Measurements from ENCODE around the gene FYB1. TPM values are rescaled to one million over a fixed set of nuclear protein-coding genes. Genes with fewer than 3 reads are reported as not detected.

Gene FYB1
- total and polyA plus RNA-seq, 2 of the 8 experiments (the other 6 are each of a cell fraction or from before 2014, with no cell fraction given), result not detected

DNA sequence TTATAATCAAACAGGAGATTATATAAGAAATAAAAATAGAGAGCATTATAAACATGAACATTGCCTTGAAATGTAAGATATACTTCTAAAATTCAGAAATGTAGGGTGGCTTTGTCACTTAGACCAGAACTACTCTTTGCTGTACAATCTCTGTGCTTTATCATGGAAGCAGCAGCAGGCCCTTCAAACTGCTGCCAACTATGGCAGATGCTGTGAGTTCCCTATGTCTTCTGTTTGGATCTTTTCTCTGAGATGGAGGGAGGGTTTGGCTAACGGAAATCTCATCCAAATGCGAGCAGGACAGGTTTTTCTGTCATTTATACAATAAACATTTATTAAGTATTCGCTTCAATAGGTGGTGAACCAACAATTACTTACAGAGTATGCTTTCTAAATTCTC is 110.4 kb downstream of the FYB1 start (continued):
- TF ChIP-seq, protein P1, sequence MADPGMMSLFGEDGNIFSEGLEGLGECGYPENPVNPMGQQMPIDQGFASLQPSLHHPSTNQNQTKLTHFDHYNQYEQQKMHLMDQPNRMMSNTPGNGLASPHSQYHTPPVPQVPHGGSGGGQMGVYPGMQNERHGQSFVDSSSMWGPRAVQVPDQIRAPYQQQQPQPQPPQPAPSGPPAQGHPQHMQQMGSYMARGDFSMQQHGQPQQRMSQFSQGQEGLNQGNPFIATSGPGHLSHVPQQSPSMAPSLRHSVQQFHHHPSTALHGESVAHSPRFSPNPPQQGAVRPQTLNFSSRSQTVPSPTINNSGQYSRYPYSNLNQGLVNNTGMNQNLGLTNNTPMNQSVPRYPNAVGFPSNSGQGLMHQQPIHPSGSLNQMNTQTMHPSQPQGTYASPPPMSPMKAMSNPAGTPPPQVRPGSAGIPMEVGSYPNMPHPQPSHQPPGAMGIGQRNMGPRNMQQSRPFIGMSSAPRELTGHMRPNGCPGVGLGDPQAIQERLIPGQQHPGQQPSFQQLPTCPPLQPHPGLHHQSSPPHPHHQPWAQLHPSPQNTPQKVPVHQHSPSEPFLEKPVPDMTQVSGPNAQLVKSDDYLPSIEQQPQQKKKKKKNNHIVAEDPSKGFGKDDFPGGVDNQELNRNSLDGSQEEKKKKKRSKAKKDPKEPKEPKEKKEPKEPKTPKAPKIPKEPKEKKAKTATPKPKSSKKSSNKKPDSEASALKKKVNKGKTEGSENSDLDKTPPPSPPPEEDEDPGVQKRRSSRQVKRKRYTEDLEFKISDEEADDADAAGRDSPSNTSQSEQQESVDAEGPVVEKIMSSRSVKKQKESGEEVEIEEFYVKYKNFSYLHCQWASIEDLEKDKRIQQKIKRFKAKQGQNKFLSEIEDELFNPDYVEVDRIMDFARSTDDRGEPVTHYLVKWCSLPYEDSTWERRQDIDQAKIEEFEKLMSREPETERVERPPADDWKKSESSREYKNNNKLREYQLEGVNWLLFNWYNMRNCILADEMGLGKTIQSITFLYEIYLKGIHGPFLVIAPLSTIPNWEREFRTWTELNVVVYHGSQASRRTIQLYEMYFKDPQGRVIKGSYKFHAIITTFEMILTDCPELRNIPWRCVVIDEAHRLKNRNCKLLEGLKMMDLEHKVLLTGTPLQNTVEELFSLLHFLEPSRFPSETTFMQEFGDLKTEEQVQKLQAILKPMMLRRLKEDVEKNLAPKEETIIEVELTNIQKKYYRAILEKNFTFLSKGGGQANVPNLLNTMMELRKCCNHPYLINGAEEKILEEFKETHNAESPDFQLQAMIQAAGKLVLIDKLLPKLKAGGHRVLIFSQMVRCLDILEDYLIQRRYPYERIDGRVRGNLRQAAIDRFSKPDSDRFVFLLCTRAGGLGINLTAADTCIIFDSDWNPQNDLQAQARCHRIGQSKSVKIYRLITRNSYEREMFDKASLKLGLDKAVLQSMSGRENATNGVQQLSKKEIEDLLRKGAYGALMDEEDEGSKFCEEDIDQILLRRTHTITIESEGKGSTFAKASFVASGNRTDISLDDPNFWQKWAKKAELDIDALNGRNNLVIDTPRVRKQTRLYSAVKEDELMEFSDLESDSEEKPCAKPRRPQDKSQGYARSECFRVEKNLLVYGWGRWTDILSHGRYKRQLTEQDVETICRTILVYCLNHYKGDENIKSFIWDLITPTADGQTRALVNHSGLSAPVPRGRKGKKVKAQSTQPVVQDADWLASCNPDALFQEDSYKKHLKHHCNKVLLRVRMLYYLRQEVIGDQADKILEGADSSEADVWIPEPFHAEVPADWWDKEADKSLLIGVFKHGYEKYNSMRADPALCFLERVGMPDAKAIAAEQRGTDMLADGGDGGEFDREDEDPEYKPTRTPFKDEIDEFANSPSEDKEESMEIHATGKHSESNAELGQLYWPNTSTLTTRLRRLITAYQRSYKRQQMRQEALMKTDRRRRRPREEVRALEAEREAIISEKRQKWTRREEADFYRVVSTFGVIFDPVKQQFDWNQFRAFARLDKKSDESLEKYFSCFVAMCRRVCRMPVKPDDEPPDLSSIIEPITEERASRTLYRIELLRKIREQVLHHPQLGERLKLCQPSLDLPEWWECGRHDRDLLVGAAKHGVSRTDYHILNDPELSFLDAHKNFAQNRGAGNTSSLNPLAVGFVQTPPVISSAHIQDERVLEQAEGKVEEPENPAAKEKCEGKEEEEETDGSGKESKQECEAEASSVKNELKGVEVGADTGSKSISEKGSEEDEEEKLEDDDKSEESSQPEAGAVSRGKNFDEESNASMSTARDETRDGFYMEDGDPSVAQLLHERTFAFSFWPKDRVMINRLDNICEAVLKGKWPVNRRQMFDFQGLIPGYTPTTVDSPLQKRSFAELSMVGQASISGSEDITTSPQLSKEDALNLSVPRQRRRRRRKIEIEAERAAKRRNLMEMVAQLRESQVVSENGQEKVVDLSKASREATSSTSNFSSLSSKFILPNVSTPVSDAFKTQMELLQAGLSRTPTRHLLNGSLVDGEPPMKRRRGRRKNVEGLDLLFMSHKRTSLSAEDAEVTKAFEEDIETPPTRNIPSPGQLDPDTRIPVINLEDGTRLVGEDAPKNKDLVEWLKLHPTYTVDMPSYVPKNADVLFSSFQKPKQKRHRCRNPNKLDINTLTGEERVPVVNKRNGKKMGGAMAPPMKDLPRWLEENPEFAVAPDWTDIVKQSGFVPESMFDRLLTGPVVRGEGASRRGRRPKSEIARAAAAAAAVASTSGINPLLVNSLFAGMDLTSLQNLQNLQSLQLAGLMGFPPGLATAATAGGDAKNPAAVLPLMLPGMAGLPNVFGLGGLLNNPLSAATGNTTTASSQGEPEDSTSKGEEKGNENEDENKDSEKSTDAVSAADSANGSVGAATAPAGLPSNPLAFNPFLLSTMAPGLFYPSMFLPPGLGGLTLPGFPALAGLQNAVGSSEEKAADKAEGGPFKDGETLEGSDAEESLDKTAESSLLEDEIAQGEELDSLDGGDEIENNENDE (IDR thresholded peaks at IDR 0.05; ENCODE audit: insufficient replicate concordance, low read length), result no peak
- TF ChIP-seq KDM4A (IDR thresholded peaks at IDR 0.05; ENCODE audit: low read depth, low read length, severe bottlenecking) (no peak), RXRA (IDR thresholded peaks at IDR 0.05; ENCODE audit: insufficient read depth, low read depth, low read length) (no peak)

All from H1 (cell line).